ENCODE measurements around the gene EMC10.

- TF ChIP-seq CTCF (IDR thresholded peaks at IDR 0.05; ENCODE audit: low read length) (no peak), EZH2 (optimal IDR thresholded peaks at IDR 0.05; ENCODE audit: low read depth, low read length) (no peak)
These were observed 16.9 kb downstream of the EMC10 start for GRCh38 chr19:50493171-50493570.
